ENCODE measurements around the gene UGT1A9. TPM values are rescaled to one million over a fixed set of nuclear protein-coding genes. Genes with fewer than 3 reads are reported as not detected.

The UGT1A9 gene
- total RNA-seq, 2 donors from 2014 or later: not detected

GRCh38 chr2:233799716-233800115 lies 128.0 kb downstream of the UGT1A9 start:
- no peak for TF ChIP-seq CTCF (IDR thresholded peaks at IDR 0.05)
- H3K4me1 ChIP-seq: no peaks in the 10 kb centered on the region
- DNase-seq (ENCODE audit: low spot score): no peak
- no peaks in the 10 kb centered on the region for H3K9me3 ChIP-seq
- H3K27me3 ChIP-seq: no peaks in the 10 kb centered on the region
- H3K27ac ChIP-seq: no peak overlapping the region
- no peaks in the 10 kb centered on the region for H3K36me3 ChIP-seq
- no peak overlapping the region for H3K4me3 ChIP-seq

- no peak for TF ChIP-seq CTCF (IDR thresholded peaks at IDR 0.05)
- Histone ChIP-seq H3K4me3 (no peak overlapping the region), H3K36me3 (no peaks in the 10 kb centered on the region), H3K4me1 (no peaks in the 10 kb centered on the region), H3K9me3 (no peaks in the 10 kb centered on the region), H3K27ac (no peak overlapping the region), H3K27me3 (no peaks in the 10 kb centered on the region)
- DNase-seq (ENCODE audit: low spot score): peak; percentile 13
Measured at GRCh38 chr2:233800208-233800607, 128.5 kb downstream of the UGT1A9 start.

GRCh38 chr2:233801357-233802131 lies 129.8 kb downstream of the UGT1A9 start:
- Histone ChIP-seq H3K36me3 (no peaks in the 10 kb centered on the region), H3K9me3 (no peaks in the 10 kb centered on the region), H3K4me1 (no peaks in the 10 kb centered on the region), H3K27ac (no peak overlapping the region), H3K27me3 (no peaks in the 10 kb centered on the region), H3K4me3 (no peak overlapping the region)
- TF ChIP-seq CTCF (IDR thresholded peaks at IDR 0.05): no peak
- peak; percentile 38 for DNase-seq (ENCODE audit: low spot score)

GRCh38 chr2:233802132-233802815 lies 130.6 kb downstream of the UGT1A9 start:
- H3K4me1 ChIP-seq: no peaks in the 10 kb centered on the region
- no peak overlapping the region for H3K4me3 ChIP-seq
- H3K27ac ChIP-seq: no peak overlapping the region
- TF ChIP-seq CTCF (IDR thresholded peaks at IDR 0.05): no peak
- no peaks in the 10 kb centered on the region for H3K9me3 ChIP-seq
- no peaks in the 10 kb centered on the region for H3K27me3 ChIP-seq
- H3K36me3 ChIP-seq: no peaks in the 10 kb centered on the region
- peak; percentile 9 for DNase-seq (ENCODE audit: low spot score)

- Histone ChIP-seq H3K4me3 (no peak overlapping the region), H3K27me3 (no peaks in the 10 kb centered on the region), H3K9me3 (no peaks in the 10 kb centered on the region), H3K27ac (no peak overlapping the region), H3K36me3 (no peaks in the 10 kb centered on the region), H3K4me1 (no peaks in the 10 kb centered on the region)
- no peak for TF ChIP-seq CTCF (IDR thresholded peaks at IDR 0.05)
- peak; percentile 36 for DNase-seq (ENCODE audit: low spot score)
Measured at GRCh38 chr2:233803292-233803911, 131.7 kb downstream of the UGT1A9 start.

All from right atrium auricular region (tissue), 2 donors.